Measurements from ENCODE around the gene MMP24.
"Not testable (repeated sequence)": the region's sequence is repeated elsewhere in the genome, so short reads cannot be mapped to it uniquely, and the experiment has no call there.

The MMP24 gene

DNA sequence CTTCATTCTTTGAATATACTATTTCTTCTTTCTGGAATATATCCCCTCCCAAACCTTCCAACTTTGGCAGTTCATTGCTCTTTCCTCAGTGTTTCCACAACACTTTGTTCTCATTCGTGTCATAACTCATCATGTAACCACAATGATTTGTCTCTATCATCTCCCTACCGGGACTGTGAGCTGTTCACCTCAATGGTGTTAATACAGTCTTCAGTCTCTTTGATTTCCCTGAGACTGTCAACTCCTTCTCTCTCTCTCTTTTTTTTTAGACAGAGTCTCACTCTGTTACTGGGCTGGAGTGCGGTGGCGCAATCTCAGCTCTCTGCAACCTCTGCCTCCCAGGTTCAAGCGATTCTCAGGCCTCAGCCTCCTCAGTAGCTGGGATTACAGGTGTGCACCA, 2.5 kb upstream of the MMP24 start:
- no peak for DNase-seq

DNA sequence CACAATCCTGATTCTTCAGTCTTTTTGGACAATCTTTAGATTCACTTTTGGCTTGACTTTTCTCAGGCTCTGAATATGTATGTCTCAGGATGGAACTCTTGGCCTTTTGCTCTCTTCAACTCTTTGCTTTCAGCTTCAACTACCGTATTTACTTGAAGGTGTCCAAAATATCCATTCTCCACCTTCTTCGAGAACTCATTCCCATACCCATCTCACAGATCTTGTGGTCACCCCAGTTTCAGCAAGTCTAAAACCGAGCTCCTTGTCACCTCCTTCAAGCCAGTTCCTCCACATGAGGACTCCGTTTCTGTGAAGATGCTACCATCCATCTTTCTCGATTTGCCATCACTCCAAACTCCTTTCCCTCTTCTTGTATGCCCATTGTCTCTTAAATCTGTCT, 2.0 kb upstream of the MMP24 start:
- no peak for DNase-seq

DNA sequence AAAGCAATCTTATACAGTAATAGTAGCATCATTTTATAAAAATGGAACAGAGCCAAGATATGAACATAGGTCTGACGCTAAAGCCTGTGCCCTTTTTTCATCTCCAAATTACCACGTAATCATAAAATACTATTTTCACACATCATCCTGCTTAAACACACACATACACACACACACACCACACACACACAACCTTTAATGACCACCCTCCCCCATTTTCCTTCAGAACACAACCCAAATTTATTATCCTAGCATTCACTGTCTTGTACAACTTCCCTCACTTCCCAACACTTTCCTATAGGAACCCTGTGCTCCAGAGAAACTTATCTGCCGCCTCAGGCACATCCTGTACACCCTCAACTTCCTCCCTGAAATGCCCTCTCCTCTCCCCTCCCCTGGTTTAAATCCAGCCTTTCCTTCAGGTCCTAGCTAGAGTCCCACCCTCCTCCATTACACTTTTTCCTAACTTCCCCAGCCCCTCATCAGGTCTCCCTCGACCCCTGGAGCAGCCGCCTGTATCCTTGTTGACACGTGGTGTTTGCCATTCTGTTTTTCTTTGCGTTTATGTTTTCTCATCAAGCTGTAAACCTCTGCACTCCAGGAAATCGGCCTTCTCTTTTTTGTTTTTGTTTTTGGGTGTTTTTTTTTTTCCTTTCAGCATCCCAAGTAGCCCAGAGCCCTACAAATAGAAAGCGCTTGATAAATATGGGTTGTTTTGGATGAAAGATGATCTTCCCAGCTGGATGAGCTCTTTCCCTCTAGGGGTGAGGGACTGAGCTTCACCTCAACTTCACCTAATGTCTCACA, 968 bp upstream of the MMP24 start:
- no peak for DNase-seq

DNA sequence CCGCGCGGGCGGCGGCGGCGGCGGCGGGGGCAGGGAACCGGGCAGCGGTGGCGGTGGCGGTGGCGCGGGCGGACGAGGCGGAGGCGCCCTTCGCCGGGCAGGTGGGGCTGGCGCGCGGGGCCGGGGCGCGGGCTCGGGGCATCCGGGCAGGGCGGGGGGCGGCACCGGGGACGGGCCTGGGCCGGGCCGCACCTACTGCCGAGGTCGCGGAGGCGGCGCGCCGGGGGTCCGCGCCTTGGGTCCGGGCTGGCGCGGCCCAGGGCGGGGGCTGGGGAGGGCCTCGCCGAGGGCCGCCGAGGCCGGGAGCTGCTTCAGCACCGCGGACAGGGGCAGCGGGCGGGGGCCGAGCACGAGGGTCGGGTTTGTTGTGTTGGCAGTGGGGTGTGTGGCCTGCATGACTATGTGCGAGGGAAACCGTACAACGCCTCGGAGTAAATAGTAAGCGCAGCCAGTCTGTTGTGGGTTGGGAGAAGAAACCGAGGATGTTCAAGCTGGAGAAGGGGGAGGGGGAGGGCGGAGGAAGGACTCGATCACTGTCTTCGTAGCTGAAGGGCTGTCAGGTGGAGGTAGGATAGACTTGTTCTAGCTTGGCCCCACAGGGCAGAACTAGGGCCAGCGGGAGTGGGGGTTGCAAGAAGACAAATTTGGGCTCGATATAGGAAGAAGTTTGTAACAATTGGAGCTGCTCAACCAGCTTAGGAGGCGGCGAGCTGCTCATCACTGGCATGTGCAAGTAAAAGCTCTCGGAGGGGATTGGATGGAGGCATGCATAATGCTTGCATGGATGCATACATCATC, 593 bp downstream of the MMP24 start:
- DNase-seq: peak; percentile 3 to 33

DNA sequence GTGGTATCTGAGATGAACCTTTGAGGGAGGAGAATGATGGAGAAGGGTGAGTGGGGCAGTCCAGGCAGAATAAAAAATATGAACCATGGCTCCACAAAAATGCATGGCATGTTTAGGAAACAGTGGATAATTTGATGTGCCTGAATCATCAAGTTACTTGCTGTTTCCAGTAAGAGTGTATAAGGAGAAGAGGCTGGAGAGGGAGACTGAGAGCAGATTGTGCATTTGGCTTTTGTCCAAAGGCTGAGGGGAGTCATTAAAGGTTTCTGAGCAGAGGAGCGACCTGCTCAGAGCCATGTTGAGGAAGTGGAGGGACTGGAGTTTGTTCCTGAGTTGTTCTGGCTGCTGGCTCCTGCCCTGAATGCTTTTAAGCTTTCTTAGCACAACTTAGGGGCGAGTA, 6.1 kb downstream of the MMP24 start:
- no peak for DNase-seq

DNA sequence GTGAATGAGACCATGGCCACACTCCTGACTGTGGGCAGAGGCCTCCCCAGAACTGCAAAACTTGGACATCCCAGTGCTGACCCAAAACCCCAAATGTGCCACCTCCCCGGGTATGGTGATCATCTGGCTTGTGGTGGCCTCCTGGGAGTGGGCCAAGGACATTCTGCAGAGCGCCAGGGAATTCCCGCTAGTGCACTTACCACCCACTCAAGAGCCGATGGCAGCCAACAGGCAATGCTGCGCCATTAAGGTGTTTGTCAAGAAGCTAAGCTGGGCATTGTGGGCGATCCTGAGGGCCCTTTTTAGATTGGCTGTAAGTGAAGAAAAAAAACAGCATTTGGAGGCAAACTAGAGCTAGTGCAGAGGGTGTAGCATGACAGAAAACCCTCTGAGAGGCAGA, 9.4 kb downstream of the MMP24 start:
- DNase-seq: no peak

DNA sequence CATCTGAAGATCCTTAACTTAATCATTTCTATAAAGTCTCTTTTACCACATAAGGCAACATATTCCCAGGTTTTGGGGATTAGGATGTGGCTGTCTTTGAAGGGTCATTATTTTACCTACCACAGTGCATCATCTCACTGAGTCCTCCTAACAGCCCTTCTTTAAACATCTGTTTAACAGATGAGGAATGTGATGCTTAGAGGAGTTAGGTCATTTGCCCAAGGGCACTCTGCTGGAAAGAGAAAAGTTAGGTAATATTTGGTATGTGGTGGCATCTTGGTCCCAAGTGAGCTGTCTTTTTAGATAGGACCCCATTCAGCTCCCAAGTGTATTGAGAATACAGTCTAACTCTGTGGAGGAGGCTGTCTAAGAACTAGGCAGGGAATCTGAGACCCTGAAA, 11.0 kb downstream of the MMP24 start:
- DNase-seq: no peak

DNA sequence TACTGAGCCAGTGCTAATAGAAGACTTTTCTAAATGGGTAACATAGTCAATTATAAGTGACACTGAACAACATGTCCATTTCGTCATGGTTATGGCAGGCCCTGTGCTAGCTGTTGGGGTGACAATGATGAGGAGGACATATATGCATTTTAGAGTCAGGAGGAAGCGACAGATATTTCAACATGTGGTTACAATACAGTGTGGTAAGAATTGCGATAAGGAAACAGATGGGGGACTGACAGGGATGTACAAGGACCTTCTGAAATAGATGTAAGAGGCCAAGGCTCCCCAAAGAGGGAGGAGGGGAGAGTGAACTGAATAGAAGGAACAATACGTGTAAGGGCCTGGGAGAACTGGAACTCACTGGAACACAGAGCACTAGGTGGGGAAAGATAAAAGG, 11.7 kb downstream of the MMP24 start:
- DNase-seq: no peak

DNA sequence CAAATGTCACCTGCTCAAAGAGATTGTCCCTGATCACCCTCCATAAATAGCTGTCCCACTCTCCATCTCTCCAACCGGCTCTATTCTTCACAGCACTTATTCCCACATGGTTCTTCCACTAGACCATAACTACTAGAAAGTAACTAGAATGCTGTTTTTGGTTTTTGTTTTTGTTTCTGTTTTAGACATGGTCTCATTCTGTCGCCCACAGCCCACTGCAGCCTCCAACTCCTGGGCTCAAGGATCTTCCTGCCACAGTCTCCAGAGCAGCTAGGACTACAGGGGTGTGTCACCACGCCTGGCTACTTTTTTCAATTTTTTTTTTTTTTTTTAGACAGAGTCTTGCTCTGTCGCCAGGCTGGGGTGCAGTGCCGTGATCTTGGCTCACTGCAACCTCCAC, 12.2 kb downstream of the MMP24 start:
- no peak for DNase-seq

DNA sequence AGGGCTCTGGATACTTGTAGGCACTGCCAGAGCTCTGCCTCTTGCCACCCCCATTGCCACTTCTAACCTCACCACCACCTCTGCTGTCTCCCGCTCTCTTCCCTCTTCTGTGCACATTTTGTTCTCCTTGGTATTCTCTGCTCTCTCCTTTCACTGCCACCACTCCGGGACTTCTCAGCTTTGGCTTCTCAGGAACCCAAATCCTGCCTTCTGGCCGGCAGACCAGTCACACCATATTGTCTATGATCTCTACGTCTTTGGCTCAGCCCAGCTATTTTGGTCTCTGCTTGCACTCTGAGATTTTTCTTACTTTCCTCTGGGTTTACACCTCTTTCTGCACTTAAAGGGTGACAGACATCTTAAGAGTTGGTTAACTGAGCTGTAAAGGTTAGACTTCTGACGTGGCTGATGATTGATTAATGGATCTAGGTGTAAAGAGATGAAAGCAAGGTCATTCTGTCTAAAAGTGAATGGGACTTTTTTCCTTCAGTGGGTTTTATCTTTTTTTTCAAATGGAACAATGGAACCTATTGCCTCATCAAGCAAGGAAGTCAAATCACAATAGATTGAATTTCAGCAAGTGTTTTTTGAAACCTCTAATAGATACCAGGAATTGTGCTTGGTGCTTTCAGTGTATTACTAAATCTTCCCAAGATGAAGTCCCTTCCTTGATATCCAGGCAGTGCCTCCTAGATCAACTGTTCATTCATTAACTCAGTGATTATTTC, 13.8 kb downstream of the MMP24 start:
- DNase-seq: no peak

DNA sequence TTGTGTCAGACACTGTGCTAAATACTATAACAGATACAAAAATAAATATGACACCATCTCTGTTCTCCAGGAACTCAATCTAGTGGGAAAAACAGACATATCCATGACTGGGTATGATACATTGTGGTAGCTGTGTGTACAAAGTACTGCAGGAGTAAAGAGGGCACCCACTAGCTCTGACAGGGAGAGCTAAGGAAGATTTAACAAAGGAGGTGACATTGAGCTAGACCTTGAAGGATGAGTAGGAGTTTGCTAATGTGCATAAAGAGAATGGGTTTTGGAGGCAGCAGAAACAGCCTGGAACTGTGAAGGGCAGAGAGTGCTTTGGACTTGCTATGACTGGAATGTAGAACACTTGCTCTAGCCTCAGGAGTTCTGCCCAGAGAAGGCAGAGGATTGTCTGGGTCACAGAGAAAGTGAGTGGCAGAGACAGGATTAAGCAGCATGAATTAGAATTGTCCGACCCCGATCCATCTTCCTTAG, 14.4 kb downstream of the MMP24 start:
- DNase-seq: no peak

DNA sequence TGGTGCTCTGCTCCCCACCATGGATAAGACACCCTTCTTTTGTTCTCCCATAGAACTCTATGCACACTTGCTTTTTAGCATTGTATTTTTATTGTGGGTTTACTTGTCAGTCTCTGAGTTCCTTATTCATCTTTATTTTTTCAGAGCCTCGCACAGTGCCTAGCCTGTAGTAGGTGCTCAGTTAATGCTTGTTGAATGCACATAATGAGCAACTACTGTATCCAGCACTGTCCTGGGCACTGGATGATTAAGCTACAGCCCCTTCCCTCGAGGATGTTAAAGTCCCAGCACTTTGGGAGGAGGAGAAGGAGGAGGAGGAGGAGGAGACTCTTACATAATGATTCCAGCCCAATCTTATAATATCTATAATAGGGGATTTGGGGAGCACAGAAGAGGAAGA, 16.8 kb downstream of the MMP24 start:
- DNase-seq: no peak

DNA sequence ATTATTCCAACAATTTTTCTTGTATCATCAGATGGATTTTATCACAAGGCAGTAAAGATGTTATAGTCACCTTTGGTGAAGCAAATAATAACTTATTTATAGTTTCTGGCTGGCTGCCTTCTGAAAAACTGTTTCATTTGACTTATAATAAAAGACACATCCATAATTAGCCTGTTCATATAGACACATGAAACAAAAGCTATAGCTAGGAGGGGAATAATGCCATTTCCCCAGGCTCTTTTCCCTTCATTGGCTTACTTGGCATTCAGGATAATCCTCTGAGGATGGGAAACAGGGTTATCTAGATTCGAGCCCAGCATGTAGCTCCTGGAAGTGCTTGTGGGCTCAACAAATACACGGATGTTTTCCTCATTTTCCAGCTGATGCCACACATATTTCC, 17.5 kb downstream of the MMP24 start:
- no peak for DNase-seq

DNA sequence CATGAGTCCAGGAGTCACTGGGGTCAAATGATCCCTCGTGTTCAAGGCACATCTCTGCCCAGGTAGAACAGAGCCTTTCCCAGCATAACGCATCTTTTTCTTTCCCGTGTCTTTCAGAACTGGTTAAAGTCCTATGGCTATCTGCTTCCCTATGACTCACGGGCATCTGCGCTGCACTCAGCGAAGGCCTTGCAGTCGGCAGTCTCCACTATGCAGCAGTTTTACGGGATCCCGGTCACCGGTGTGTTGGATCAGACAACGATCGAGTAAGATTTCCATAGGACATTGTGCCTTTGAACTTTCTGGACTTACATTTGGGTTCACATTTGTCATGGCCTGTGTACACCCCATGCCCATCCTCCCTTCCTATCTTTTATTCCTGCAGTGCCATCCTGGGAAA, 20.2 kb downstream of the MMP24 start:
- DNase-seq: no peak

DNA sequence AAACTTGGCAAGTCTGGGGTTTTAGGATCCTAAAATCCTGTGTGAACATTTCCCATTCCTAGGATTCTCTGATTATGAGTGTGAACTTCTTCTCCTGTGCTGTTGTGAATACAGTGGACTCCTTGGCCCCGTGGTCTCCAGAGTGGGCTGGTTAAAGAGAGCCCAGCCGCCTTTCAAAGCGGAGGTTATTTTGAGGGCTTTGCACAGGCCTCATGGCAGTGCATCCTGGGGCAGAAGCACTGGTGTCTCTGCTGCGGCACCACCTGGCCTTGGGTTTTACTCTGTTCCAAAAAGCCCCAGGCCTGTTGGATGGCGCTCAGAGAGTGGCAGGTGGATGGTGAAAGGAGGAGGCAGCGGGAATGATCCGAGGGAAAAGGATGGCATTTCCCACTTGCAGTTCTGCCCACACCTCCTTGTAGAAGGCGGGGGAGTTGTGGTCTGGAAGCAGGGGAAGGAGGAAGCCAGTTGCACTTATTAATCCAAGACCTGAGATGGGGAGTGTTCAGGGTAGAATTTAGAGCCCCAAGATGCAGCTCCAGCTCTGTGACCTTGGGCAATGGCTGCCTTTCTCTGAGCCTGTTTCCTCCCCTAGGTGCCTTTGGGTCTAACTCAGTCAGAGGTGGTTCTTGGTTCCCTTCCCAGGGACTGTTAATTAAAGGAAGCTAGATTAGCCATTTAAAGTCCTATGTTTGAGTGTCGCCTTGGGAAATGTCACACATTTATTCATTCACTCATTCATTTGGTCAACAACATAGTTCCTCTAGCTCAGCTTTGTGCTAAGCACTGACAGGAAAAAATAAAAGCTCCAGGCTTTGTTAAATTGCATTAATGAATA, 22.4 kb downstream of the MMP24 start:
- no peak for DNase-seq

DNA sequence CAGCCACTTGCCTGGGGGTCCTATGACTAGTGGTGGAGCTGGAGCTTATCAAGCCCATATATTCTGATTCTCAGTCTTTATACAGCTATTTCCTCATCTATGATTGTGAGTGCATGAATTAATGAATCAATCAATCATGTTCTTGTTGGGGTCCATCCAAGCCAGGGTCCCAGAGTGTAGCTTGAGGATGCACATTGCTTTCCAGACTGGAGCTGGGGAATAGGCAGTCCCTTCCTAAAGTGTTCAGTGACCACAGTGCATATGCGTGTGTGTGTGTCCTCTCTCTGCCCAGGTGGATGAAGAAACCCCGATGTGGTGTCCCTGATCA, 25.1 kb downstream of the MMP24 start:
- no peak for DNase-seq

DNA sequence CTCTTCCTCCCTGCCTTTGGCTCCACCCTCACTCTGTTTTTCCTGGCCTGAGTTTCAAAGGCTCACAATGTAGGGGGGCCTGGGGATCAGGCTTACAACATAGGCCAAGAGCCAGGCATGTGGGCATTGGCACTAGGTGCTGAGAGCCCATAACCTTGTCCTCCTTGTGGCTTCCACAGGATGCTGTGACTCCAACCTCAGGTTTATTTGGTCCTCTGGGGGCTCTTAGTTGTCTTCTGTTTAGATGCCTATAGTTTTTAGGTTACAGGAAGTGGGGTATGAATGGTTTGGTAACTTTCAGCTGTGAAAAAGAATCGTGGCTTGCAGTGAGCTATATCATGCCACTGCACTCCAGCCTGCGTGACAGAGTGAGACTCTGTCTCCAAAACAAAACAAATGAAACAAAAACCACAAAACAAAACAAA, 25.6 kb downstream of the MMP24 start:
- DNase-seq: peak; percentile 50 to 51

DNA sequence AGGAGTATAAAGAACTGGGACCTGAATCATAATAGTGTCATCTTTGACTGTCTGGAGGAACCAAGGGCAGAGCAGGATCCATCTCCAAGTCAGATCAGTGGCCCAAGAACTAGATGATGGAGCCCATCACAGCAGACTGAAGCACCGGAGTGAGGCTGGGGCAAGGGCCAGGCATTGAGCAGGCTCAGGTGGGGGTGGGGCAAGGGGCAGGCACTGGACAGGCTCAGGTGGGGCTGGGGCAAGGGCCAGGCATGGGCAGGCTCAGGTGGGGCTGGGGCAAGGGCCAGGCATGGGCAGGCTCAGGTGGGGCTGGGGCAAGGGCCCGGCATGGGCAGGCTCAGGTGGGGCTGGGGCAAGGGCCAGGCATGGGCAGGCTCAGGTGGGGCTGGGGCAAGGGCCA, 26.1 kb downstream of the MMP24 start:
- DNase-seq: not testable (repeated sequence)

DNA sequence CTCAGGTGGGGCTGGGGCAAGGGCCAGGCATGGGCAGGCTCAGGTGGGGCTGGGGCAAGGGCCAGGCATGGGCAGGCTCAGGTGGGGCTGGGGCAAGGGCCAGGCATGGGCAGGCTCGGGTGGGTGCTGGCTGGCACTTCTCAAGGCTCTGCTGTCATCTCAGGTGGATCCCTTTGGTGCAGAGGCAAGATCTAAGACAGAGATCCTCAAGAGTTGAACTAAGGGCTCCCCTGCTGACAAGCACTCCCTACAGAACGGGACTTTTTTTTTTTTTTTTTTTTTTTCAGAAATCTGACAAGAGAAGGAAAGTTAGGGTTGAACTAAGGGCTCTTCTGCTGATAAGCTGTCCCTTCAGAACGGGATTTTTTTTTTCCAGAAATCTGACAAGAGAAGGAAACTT, 26.5 kb downstream of the MMP24 start:
- DNase-seq: no peak

DNA sequence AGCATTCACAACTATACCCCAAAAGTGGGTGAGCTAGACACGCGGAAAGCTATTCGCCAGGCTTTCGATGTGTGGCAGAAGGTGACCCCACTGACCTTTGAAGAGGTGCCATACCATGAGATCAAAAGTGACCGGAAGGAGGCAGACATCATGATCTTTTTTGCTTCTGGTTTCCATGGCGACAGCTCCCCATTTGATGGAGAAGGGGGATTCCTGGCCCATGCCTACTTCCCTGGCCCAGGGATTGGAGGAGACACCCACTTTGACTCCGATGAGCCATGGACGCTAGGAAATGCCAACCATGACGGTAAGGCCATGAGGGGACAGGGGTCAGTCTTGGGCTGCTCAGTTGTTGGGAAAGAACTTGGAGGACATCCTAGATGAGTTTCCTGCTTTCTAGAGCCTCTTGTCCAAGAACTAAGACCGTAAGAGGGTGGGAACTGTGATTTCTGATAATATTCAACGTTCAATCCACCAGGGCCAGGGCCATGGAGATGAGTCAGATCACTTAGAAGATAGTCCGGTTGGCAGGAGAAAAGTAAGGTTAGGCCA, 28.0 kb downstream of the MMP24 start:
- DNase-seq: no peak

DNA sequence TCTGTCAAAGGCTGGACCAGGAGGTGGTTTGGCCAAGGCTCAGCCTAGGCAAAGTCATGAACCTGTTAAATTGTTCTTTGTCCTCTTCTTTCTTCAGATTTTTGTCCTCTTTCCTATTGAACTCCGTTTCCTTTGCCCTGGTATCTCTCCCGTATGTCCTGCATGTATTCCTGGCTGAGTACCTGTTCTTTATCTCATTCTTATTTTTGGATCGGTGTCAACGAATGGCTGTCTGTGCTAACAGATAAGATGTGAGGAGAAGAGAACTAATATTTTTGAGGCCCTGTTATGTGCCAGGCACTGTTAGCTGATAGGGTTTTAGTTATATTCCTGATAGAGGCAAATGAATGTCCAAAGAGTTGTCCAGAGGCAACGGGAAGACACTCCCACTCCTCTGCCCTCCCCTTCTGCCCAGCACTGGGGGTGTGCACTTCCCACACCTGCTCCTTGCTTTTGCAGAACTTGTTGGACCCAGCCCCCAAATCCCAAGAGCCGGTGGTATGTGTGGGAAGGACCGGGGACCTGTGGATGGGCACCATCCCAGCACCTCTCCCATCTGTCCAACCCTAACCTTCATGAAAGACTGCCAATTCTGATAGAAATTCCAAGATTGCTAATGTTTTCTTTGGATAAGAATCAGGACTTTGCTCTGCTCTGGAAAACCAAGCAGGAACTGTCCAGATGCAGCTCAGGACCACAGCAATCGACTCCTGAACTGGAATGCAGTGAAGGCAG, 30.9 kb downstream of the MMP24 start:
- no peak for DNase-seq

DNA sequence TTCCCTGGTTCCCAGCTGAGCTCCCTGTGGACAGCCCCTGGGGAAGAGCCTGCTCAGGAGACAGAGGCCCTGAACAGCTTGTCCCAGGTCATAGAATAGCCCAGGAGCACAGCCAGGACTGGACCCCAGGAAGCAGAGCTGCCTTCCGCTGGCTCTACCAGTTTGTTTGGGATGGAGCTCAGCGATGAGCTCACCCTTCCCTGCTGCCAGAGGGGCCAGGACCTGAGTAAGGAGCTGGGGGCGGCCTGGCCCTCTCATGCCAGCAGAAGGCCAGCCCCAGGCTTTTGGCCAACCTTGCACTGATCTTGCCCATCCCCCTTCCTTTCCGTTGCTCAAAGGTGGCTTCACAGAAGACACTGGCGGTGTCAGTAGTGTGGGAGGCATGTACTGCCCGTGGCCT, 33.9 kb downstream of the MMP24 start:
- DNase-seq: no peak
